ENCODE results near the gene CERS6.
"Not testable (repeated sequence)": the region's sequence is repeated elsewhere in the genome, so short reads cannot be mapped to it uniquely, and the experiment has no call there.

CERS6 gene

DNA sequence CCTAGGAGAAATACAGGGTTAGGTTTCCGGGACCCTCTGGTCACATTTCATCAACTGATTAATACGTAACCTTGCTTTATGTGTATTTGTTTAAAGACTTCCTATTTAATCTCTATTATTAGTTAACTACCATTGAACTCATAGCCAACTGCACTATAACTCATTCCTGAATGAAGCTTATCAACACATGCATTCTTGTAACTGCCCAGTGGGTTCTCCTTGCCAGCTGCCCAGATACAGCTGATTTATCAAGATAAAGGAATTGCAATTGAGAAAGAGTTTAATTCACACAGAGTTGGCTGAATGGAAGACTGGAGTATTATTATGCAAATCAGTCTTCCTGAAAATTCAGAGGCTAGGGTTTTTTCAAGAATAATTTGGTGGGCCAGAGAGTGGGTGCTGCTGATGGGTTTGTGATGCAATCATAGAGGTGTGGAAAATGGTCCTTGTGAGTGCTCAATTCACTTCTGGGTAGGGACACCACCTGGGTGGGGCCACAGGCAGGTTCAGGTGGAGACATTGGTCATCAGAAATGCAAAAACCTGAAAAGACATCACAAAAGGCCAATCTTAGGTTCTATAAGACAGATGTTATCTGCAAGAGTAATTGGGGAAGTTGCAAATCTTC is 325.2 kb downstream of the CERS6 start:
- no peak overlapping the region for H3K27ac ChIP-seq (ENCODE audit: low read depth, low read length)
- no peaks in the 10 kb centered on the region for H3K36me3 ChIP-seq (ENCODE audit: insufficient read depth, low read length)
- H3K9ac ChIP-seq (ENCODE audit: low read length): no peak overlapping the region
- no peaks in the 10 kb centered on the region for H3K9me3 ChIP-seq (ENCODE audit: low read length)
- no peaks in the 10 kb centered on the region for H3K27me3 ChIP-seq (ENCODE audit: control insufficient read depth in 1 of 2, insufficient read depth in 2 of 2, low read length in 2 of 2)
- no peak overlapping the region for H3K4me3 ChIP-seq (ENCODE audit: low read depth in 1 of 2, low read length in 2 of 2)
- no peaks in the 10 kb centered on the region for H3K4me1 ChIP-seq (ENCODE audit: insufficient read depth, low read length)

DNA sequence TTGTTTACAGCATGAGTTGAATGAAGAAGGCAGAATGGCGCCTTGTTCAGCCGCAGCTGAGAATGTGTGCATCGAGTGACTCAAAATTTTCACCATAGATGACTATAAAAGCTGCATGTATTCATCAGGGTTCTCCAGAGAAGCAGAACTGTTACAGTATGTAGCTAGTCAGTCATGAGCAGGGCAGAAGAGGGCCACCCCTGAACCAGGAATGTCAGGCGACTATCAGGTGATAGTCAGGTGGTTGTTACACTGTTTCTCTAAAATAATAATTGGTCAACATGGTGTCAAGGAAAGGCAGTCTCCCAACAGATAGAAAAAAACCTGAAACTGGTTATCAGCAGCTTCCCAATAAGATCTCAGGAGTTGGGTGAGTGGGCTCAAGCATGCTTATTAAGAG is 326.2 kb downstream of the CERS6 start:
- Histone ChIP-seq H3K36me3 (ENCODE audit: insufficient read depth, low read length) (no peaks in the 10 kb centered on the region), H3K9me3 (ENCODE audit: low read length) (no peaks in the 10 kb centered on the region), H3K4me1 (ENCODE audit: insufficient read depth, low read length) (no peaks in the 10 kb centered on the region), H3K27ac (ENCODE audit: low read depth, low read length) (no peak overlapping the region), H3K27me3 (ENCODE audit: control insufficient read depth in 1 of 2, insufficient read depth in 2 of 2, low read length in 2 of 2) (no peaks in the 10 kb centered on the region), H3K9ac (ENCODE audit: low read length) (no peak overlapping the region), H3K4me3 (ENCODE audit: low read depth in 1 of 2, low read length in 2 of 2) (no peak overlapping the region)

DNA sequence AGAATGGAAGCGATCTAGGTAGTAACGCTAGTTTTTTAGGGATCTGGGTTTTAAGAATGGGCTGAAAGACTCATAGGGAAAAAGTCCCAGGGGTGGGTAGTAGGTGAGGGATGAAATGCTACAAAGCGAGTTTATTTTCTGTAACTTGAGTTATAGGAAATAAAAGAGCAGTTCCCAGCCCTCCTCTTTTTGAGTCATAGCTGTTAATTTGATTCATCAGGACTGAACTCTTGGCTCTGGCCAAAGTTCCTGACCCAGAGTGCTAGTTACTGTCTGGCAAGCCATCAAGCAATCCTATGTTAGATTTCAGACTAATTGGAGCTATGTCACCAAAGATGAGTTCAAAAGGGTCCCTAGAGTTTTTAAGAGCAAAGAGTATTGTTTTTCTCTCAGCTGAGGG is 328.9 kb downstream of the CERS6 start:
- Histone ChIP-seq H3K36me3 (ENCODE audit: insufficient read depth, low read length) (no peaks in the 10 kb centered on the region), H3K27me3 (ENCODE audit: control insufficient read depth in 1 of 2, insufficient read depth in 2 of 2, low read length in 2 of 2) (no peaks in the 10 kb centered on the region), H3K4me1 (ENCODE audit: insufficient read depth, low read length) (no peaks in the 10 kb centered on the region), H3K9ac (ENCODE audit: low read length) (no peak overlapping the region), H3K27ac (ENCODE audit: low read depth, low read length) (no peak overlapping the region), H3K9me3 (ENCODE audit: low read length) (no peaks in the 10 kb centered on the region), H3K4me3 (ENCODE audit: low read depth in 1 of 2, low read length in 2 of 2) (no peak overlapping the region)

DNA sequence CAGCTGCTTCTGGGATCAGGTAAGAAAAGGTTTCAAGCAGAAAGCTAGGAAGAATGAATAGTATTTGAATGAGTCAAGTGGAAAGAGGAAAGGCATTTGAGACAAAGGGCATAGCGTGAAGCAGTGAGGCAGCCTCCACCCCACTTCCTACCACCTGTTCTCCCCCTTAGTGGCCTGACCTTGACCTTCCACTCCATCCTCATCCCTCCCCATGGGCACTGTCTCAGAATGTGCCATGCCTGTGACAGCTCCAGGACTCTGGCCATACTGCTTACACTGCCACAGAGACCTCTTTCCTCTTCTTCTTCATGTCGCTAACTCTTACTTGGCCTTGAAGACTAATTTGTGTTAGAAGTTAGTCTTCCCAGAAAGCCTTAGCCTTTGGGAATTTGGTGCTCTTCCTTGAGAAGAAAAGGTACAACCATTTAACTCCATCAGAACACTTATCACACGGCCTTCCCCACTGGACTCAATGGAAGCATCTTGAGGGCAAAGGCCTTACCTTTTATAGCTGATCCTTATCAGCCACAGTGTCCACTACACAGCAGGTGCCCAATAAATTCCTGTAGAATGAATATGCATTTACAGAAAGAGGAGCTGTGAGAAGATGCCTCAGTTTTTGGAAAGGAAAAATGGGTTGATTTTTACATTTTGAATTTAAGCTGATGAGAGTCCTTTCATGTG is 331.2 kb downstream of the CERS6 start:
- Histone ChIP-seq H3K4me1 (ENCODE audit: insufficient read depth, low read length) (no peaks in the 10 kb centered on the region), H3K4me3 (ENCODE audit: low read depth in 1 of 2, low read length in 2 of 2) (no peak overlapping the region), H3K9ac (ENCODE audit: low read length) (no peak overlapping the region), H3K27me3 (ENCODE audit: control insufficient read depth in 1 of 2, insufficient read depth in 2 of 2, low read length in 2 of 2) (no peaks in the 10 kb centered on the region), H3K36me3 (ENCODE audit: insufficient read depth, low read length) (no peaks in the 10 kb centered on the region), H3K27ac (ENCODE audit: low read depth, low read length) (no peak overlapping the region), H3K9me3 (ENCODE audit: low read length) (no peaks in the 10 kb centered on the region)

DNA sequence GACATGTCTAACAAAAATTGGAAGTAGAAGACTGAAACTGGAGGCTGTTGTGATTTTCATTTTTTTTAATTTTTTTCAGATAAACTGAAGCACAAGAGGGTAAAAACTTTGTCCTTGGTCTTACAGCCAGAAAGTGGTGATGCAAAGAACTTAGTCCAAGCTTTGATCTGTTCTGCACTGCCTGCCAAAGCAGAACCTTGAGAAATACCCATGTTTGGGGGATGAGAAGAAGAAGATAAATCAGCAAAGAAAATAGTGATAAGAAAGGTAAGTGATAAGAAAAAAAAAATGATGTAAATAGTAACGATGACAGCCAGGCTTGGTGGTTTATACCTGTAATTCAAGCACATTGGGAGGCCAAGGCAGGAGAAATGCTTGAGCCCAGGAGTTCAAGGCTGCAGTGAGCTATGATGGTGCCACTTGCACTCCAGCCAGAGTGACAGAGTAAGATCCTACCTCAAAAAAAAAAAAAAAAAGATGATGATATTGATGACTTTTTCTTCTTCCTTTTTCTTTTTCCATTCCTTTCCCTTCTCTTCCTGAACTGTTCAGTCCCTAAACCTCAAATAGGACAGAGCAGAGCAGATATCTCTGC is 331.8 kb downstream of the CERS6 start:
- no peaks in the 10 kb centered on the region for H3K27me3 ChIP-seq (ENCODE audit: control insufficient read depth in 1 of 2, insufficient read depth in 2 of 2, low read length in 2 of 2)
- H3K4me1 ChIP-seq (ENCODE audit: insufficient read depth, low read length): no peaks in the 10 kb centered on the region
- no peaks in the 10 kb centered on the region for H3K36me3 ChIP-seq (ENCODE audit: insufficient read depth, low read length)
- no peaks in the 10 kb centered on the region for H3K9me3 ChIP-seq (ENCODE audit: low read length)
- H3K4me3 ChIP-seq (ENCODE audit: low read depth in 1 of 2, low read length in 2 of 2): no peak overlapping the region
- no peak overlapping the region for H3K27ac ChIP-seq (ENCODE audit: low read depth, low read length)
- no peak overlapping the region for H3K9ac ChIP-seq (ENCODE audit: low read length)

DNA sequence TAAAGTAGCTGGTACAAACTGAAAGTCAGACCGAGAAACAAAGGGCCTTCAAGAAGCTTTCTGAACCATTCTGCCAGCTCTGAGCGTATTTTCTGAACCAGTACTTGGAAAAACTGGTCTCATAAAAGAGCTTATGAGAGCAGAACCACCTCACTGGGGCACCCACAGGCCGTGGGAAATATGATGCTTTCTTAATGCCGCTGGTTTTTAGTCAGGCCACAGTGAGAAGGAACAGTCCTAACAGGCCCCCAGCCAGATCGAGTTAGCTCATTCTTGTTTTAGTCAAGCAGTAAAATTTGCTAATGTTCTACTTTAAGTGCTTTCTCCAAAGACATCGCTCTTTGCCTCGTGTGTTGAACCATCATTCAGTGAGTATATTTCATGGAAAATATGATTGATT is 333.7 kb downstream of the CERS6 start:
- H3K9ac ChIP-seq (ENCODE audit: low read length): no peak overlapping the region
- H3K27me3 ChIP-seq (ENCODE audit: control insufficient read depth in 1 of 2, insufficient read depth in 2 of 2, low read length in 2 of 2): no peaks in the 10 kb centered on the region
- no peak overlapping the region for H3K4me3 ChIP-seq (ENCODE audit: low read depth in 1 of 2, low read length in 2 of 2)
- H3K9me3 ChIP-seq (ENCODE audit: low read length): no peaks in the 10 kb centered on the region
- no peak overlapping the region for H3K27ac ChIP-seq (ENCODE audit: low read depth, low read length)
- no peaks in the 10 kb centered on the region for H3K4me1 ChIP-seq (ENCODE audit: insufficient read depth, low read length)
- H3K36me3 ChIP-seq (ENCODE audit: insufficient read depth, low read length): no peaks in the 10 kb centered on the region

DNA sequence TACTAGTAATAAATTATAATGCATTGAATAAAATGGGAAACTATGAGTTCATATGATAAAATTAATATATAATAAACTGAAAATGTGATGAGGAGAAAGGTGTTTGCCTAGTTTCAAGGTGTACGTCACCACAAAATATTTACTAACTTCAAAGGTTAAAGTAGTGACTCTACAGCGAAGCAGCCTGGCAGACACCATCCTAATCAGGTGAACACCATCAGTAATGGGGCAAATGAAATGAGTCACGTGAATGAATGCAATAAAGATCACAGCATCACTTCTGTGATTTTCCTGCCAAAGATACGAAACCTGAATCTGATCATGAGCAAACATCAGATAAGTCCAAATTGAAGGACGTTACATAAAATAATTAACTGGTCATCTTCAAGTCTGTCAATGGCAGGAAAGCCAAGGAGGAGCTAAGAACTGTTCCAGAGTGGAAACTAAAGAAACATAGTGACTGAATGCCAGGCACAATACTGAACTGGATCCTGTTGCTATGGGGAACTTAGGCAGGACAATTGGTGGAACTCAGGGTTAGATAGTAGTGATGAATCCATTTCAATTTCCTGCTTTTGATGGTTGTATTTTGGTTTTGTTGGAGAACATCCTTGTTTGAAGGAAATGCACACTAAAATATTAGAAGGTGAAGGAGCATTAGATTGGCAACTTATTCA is 334.3 kb downstream of the CERS6 start:
- H3K9me3 ChIP-seq (ENCODE audit: low read length): no peaks in the 10 kb centered on the region
- H3K27me3 ChIP-seq (ENCODE audit: control insufficient read depth in 1 of 2, insufficient read depth in 2 of 2, low read length in 2 of 2): no peaks in the 10 kb centered on the region
- no peak overlapping the region for H3K27ac ChIP-seq (ENCODE audit: low read depth, low read length)
- no peak overlapping the region for H3K9ac ChIP-seq (ENCODE audit: low read length)
- no peaks in the 10 kb centered on the region for H3K36me3 ChIP-seq (ENCODE audit: insufficient read depth, low read length)
- no peaks in the 10 kb centered on the region for H3K4me1 ChIP-seq (ENCODE audit: insufficient read depth, low read length)
- H3K4me3 ChIP-seq (ENCODE audit: low read depth in 1 of 2, low read length in 2 of 2): no peak overlapping the region

DNA sequence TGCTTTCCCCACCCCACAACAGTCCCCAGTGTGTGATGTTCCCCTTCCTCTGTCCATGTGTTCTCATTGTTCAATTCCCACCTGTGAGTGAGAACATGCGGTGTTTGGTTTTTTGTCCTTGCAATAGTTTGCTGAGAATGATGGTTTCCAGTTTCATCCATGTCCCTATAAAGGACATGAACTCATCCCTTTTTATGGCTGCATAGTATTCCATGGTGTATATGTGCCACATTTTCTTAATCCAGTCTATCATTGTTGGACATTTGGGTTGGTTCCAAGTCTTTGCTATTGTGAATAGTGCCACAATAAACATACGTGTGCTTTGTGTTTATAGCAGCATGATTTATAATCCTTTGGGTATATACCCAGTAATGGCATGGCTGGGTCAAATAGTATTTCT is 335.1 kb downstream of the CERS6 start:
- H3K4me1 ChIP-seq (ENCODE audit: insufficient read depth, low read length); H3K4me3 ChIP-seq (ENCODE audit: low read depth in 1 of 2, low read length in 2 of 2); H3K27ac ChIP-seq (ENCODE audit: low read depth, low read length); H3K9ac ChIP-seq (ENCODE audit: low read length); H3K36me3 ChIP-seq (ENCODE audit: insufficient read depth, low read length); H3K27me3 ChIP-seq (ENCODE audit: control insufficient read depth in 1 of 2, insufficient read depth in 2 of 2, low read length in 2 of 2); H3K9me3 ChIP-seq (ENCODE audit: low read length): not testable (repeated sequence)

DNA sequence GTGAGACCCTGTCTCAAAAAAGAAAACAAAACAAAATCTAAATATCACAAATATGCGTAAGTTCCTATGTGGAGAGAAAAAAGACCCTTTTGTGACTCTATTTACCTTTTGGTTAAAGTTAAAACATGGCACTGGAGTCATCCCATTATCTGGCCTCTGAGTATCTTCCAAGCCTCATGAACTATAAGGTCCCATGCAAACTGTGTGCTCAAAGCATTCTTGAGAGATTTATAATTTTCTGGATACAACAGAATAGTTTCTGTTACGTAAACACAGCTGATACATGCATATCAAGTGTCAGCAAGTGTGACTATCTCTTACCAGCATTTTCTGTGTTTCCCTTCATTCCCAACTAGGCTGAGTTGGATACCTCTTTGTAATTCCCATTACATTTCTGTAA is 337.5 kb downstream of the CERS6 start:
- no peaks in the 10 kb centered on the region for H3K9me3 ChIP-seq (ENCODE audit: low read length)
- H3K36me3 ChIP-seq (ENCODE audit: insufficient read depth, low read length): no peaks in the 10 kb centered on the region
- H3K27ac ChIP-seq (ENCODE audit: low read depth, low read length): no peak overlapping the region
- no peaks in the 10 kb centered on the region for H3K27me3 ChIP-seq (ENCODE audit: control insufficient read depth in 1 of 2, insufficient read depth in 2 of 2, low read length in 2 of 2)
- H3K4me3 ChIP-seq (ENCODE audit: low read depth in 1 of 2, low read length in 2 of 2): no peak overlapping the region
- no peak overlapping the region for H3K9ac ChIP-seq (ENCODE audit: low read length)
- no peaks in the 10 kb centered on the region for H3K4me1 ChIP-seq (ENCODE audit: insufficient read depth, low read length)

DNA sequence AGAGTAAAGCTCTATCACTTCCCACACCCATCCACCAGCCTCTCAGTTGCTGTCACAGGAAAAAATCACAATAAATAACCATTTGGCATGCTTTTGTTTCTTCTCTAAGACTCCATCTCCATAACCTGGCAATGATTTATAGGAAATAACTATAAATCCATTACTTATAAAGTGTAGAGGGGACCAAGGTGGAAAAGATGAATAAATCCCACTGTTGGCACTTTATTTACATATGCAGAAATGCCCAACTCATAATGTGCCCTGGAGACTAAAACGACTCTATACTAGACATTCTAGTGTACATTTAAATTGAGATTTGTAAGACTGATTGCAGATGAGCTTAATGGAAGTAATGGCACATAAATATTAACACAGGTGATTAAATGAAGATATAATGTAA is 338.9 kb downstream of the CERS6 start:
- no peak overlapping the region for H3K4me3 ChIP-seq (ENCODE audit: low read depth in 1 of 2, low read length in 2 of 2)
- H3K27me3 ChIP-seq (ENCODE audit: control insufficient read depth in 1 of 2, insufficient read depth in 2 of 2, low read length in 2 of 2): no peaks in the 10 kb centered on the region
- H3K4me1 ChIP-seq (ENCODE audit: insufficient read depth, low read length): no peaks in the 10 kb centered on the region
- H3K27ac ChIP-seq (ENCODE audit: low read depth, low read length): no peak overlapping the region
- H3K36me3 ChIP-seq (ENCODE audit: insufficient read depth, low read length): no peaks in the 10 kb centered on the region
- H3K9ac ChIP-seq (ENCODE audit: low read length): no peak overlapping the region
- H3K9me3 ChIP-seq (ENCODE audit: low read length): no peaks in the 10 kb centered on the region

DNA sequence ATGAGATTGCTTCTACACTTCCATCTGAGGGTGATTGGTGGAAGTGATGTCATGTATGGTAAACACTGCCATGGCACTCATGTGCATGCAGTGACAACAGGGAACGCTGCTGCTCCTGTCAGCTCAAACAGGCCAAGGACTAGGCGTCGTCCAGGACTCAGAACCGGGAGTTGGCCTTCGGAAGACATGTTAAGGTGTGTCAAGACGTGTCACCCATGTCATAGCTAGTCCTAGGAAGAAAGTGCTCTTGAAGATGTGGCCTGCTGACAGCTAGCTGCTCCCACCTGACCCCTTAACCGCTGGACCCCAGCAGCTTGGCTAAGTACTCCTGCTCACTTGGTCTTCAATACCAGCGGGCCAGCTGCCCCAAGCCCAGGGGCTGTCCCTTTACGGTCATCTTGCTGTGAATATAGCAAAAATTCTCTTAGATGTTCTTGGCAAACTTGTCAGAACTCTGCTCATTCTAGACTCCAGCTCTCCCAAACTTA is 340.1 kb downstream of the CERS6 start:
- H3K9me3 ChIP-seq (ENCODE audit: low read length): no peaks in the 10 kb centered on the region
- H3K27ac ChIP-seq (ENCODE audit: low read depth, low read length): no peak overlapping the region
- H3K27me3 ChIP-seq (ENCODE audit: control insufficient read depth in 1 of 2, insufficient read depth in 2 of 2, low read length in 2 of 2): no peaks in the 10 kb centered on the region
- H3K4me3 ChIP-seq (ENCODE audit: low read depth in 1 of 2, low read length in 2 of 2): no peak overlapping the region
- H3K4me1 ChIP-seq (ENCODE audit: insufficient read depth, low read length): no peaks in the 10 kb centered on the region
- H3K9ac ChIP-seq (ENCODE audit: low read length): no peak overlapping the region
- H3K36me3 ChIP-seq (ENCODE audit: insufficient read depth, low read length): no peaks in the 10 kb centered on the region

Measured in muscle layer of colon (tissue), 2 donors.